GM12878 (cell line): Measurements from ENCODE around the gene RASGRF2. TPM values are rescaled to one million over a fixed set of nuclear protein-coding genes. Genes with fewer than 3 reads are reported as not detected.

Experiments used
- ATAC-seq: fragments of 200-7000 bp; cut with Tn5 transposase; 3 replicates; pipeline ENCODE4 v1.9.1; 2020; ENCODE audit warnings: mild to moderate bottlenecking, moderate library complexity
- BruUV-seq: library from RNA; stranded (reverse); fragments of 400-500 nt; replicated peaks from 2 replicates; lab custom pipeline; 2021; lab: Mats Ljungman, UMichigan
- CTCF ChIA-PET: fragments of 300-600 bp; sonication (Branson Sonifier 250); formaldehyde crosslinking; extraction: SDS; loops from one replicate; lab custom pipeline; 2021; ENCODE audit warnings: inconsistent platforms; lab: Yijun Ruan, JAX
- POLR2A ChIA-PET: fragments of 350-600 bp; formaldehyde crosslinking; extraction: SDS; loops from one replicate; lab custom pipeline; 2021; ENCODE audit warnings: inconsistent platforms; lab: Charles Lee
- RAD21 ChIA-PET: fragments of 300-600 bp; sonication (Branson Sonifier 250); formaldehyde crosslinking; loops from one replicate; lab custom pipeline; 2023; ENCODE audit warnings: antibody characterized with exemption; ENCODE audit not compliant: unreplicated experiment; lab: Charles Lee
- SMC1A ChIA-PET: fragments of 300-600 bp; sonication (Branson Sonifier 250); formaldehyde crosslinking; loops from one replicate; lab custom pipeline; 2023; ENCODE audit not compliant: unreplicated experiment, uncharacterized antibody; lab: Charles Lee
- DNase-seq: peaks from one replicate; pipeline ENCODE4 v3.0.0-alpha.2; 2011; ENCODE audit warnings: low read depth, low spot score
- FAIRE-seq: peaks from 3 replicates; lab custom pipeline; 2011; peaks lifted over from hg19 to GRCh38; lab: Jason Lieb, UNC
- H2AFZ ChIP-seq: 2 replicates; pipeline ENCODE4 v1.6.0; 2011; ENCODE audit warnings: low read depth, low read length, control low read depth; ENCODE audit not compliant: control insufficient read depth
- H3K27ac ChIP-seq: 2 replicates; pipeline ENCODE4 v1.5.1; 2011; ENCODE audit warnings: control low read depth; ENCODE audit not compliant: control insufficient read depth, insufficient read depth
- H3K27me3 ChIP-seq, 2 experiments: replicated peaks in 1 of 2; 2 replicates each; pipeline versions ENCODE4 v1.6.0 to v1.6.1; 2011; ENCODE audit warnings: low read length in 1 of 2; ENCODE audit not compliant: control insufficient read depth in 2 of 2, insufficient read depth in 2 of 2
- H3K36me3 ChIP-seq, 2 experiments: 2 replicates each; pipeline ENCODE4 v1.5.1; 2011; ENCODE audit warnings: low read length in 1 of 2; ENCODE audit not compliant: control insufficient read depth in 2 of 2, insufficient read depth in 2 of 2
- H3K4me1 ChIP-seq: 2 replicates; pipeline ENCODE4 v1.6.1; 2011; ENCODE audit warnings: mild to moderate bottlenecking, low read length, moderate library complexity, mixed read lengths; ENCODE audit not compliant: control insufficient read depth, insufficient read depth
- H3K4me2 ChIP-seq: 2 replicates; pipeline ENCODE4 v1.6.0; 2011; ENCODE audit warnings: control low read depth; ENCODE audit not compliant: control insufficient read depth, insufficient read depth
- H3K4me3 ChIP-seq: fragments of 200-600 bp; sonication (generic); 2 replicates; pipeline ENCODE4 v1.5.1; 2016
- H3K79me2 ChIP-seq: 2 replicates; pipeline ENCODE4 v1.6.0; 2011; ENCODE audit warnings: low read length; ENCODE audit not compliant: control insufficient read depth, insufficient read depth
- H3K9ac ChIP-seq: 2 replicates; pipeline ENCODE4 v1.8.0; 2011; ENCODE audit warnings: low read length, control low read depth, mixed read lengths; ENCODE audit not compliant: control insufficient read depth, insufficient read depth
- H3K9me3 ChIP-seq: replicated peaks from 3 replicates; pipeline ENCODE4 v1.5.1; 2011; ENCODE audit warnings: mild to moderate bottlenecking, low read length; ENCODE audit not compliant: control insufficient read depth, insufficient read depth
- H4K20me1 ChIP-seq: 2 replicates; pipeline ENCODE4 v1.6.0; 2011; ENCODE audit not compliant: control insufficient read depth, insufficient read depth
- ATF7 ChIP-seq: fragments of 450-650 bp; IDR thresholded peaks from 2 replicates; pipeline ENCODE4 v1.6.1; 2016; ENCODE audit warnings: low read depth, mild to moderate bottlenecking
- GATAD2B ChIP-seq: fragments of 450-650 bp; conservative IDR thresholded peaks from 2 replicates; pipeline ENCODE4 v1.6.1; 2017; ENCODE audit warnings: low read depth, mild to moderate bottlenecking, moderate library complexity
- MTA2 ChIP-seq: fragments of 450-650 bp; IDR thresholded peaks from 2 replicates; pipeline ENCODE4 v1.6.1; 2016; ENCODE audit warnings: low read depth, mild to moderate bottlenecking, moderate library complexity
- POLR2AphosphoS2 ChIP-seq: IDR thresholded peaks from 2 replicates; pipeline ENCODE4 v1.6.1; 2011; ENCODE audit warnings: low read depth, mild to moderate bottlenecking, low read length, improper control_type of control experiment, moderate library complexity
- RELA ChIP-seq: fragments of 450-650 bp; IDR thresholded peaks from 2 replicates; pipeline ENCODE4 v1.8.0; 2014; ENCODE audit warnings: borderline replicate concordance; ENCODE audit not compliant: partially characterized antibody
- SREBF2 ChIP-seq: IDR thresholded peaks from 2 replicates; pipeline ENCODE4 v1.6.1; 2012; ENCODE audit warnings: mild to moderate bottlenecking, low read length
- TBL1XR1 ChIP-seq: IDR thresholded peaks from 2 replicates; pipeline ENCODE4 v1.6.1; 2012; ENCODE audit warnings: low read depth, low read length, improper control_type of control experiment
- WRNIP1 ChIP-seq: IDR thresholded peaks from 2 replicates; pipeline ENCODE4 v1.6.1; 2011; ENCODE audit warnings: low read depth, low read length, improper control_type of control experiment, borderline replicate concordance
- ZBTB11 ChIP-seq: fragments of 450-650 bp; formaldehyde crosslinking; IDR thresholded peaks from 2 replicates; pipeline ENCODE4 v1.5.0; 2022; ENCODE audit warnings: mild to moderate bottlenecking, missing genetic modification characterization
- ZNF384 ChIP-seq: IDR thresholded peaks from 2 replicates; pipeline ENCODE4 v1.6.1; 2012; ENCODE audit warnings: low read depth, mild to moderate bottlenecking, low read length, improper control_type of control experiment, borderline replicate concordance
- WGBS: methylation state at CpG from one replicate; pipeline ENCODE4 v1.1.6; 2016; ENCODE audit warnings: low lambda C conversion rate; ENCODE audit not compliant: insufficient replicate concordance, insufficient coverage; ENCODE audit errors: missing lambda C conversion rate; 5-methylcytosine and 5-hydroxymethylcytosine counted together
- in situ Hi-C: fragments of 300-500 bp; cut with MboI; formaldehyde crosslinking; loops from 9 replicates; pipeline ENCODE4 v1.14.3; 2018; ENCODE audit warnings: mixed read lengths
- intact Hi-C: fragments of 100-400 bp; cut with micrococcal nuclease; formaldehyde crosslinking; loops from one replicate; pipeline ENCODE4 v1.14.2; 2022; ENCODE audit not compliant: unreplicated experiment
- polyA plus RNA-seq, 11 experiments: library from polyadenylated mRNA; depleted of rRNA in 4 of 11; unstranded in 6 of 11; stranded (reverse) in 5 of 11; fragments of >200 nt; fragmentation: Nextera tagmentation in 4 of 11; fragmentation: Illumina TruSeq in 1 of 11; extraction: Ambion mirVana in 4 of 11; extraction: Trizol in 1 of 11; gene quantifications; 1 replicate in 1 of 11; 2 replicates in 10 of 11; pipeline versions ENCODE4 v1.2.1 to v1.2.3, GENCODE V29; 2011 to 2016; ENCODE audit warnings: inconsistent platforms in 2 of 11, missing spikeins in 2 of 11, low read depth in 1 of 11
- total RNA-seq, 4 experiments: library from RNA; depleted of rRNA in 3 of 4; stranded (reverse); fragments of >200 nt in 3 of 4; fragmentation: Illumina TruSeq in 1 of 4; extraction: Trizol in 1 of 4; gene quantifications; 2 replicates each; pipeline versions ENCODE4 v1.2.1 to v1.2.3, GENCODE V29; 2013 to 2021
- TF ChIP-seq, protein P1 (sequence below): fragments of 450-650 bp; IDR thresholded peaks from 2 replicates; pipeline ENCODE4 v1.6.1; 2017; ENCODE audit warnings: antibody characterized with exemption, mild to moderate bottlenecking, moderate library complexity
- TF ChIP-seq, protein P2 (sequence below): IDR thresholded peaks from 2 replicates; pipeline ENCODE4 v1.6.1; 2011; ENCODE audit warnings: low read depth, low read length, improper control_type of control experiment, borderline replicate concordance
- TF ChIP-seq, protein P3 (sequence below): fragments of 150-350 bp; IDR thresholded peaks from 2 replicates; pipeline ENCODE4 v1.6.1; 2014; ENCODE audit warnings: mild to moderate bottlenecking, low read depth, low read length

RASGRF2 gene
- total and polyA plus RNA-seq, 10 of the 15 experiments (the other 5 are each of a cell fraction or from before 2014, with no cell fraction given): 0.05 to 0.24 (median 0.07) TPM

DNA sequence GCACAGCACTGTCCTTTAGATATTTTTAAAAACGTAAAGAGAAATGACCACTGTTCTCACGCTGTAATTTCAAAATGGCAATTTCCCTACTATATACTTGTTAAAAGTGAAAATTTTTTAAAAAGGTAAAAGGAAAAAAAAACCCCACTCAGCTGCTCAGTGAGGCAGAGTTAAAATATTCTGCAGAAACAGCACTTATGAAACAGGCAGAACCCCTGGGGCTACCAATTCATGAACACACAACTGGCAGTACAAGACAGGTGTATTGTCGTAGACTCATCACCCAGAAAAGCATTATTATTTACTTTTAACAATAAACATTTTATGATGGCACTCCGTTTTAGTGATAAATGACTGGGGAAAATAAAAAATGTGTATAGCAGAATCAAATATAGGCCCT lies 1.5 kb upstream of the RASGRF2 start (continued):
- no peak for TF ChIP-seq SREBF2
- TF ChIP-seq, all 136 proteins: peak for 0

GRCh38 chr5:80959138-80959537 lies 1.0 kb upstream of the RASGRF2 start:
- ATAC-seq (no peak), DNase-seq (no peak), FAIRE-seq (no peak)
- Histone ChIP-seq H4K20me1 (no peaks in the 10 kb centered on the region), H3K27ac (no peak overlapping the region), H3K9me3 (no peaks in the 10 kb centered on the region; the same call in 2 of the 3 replicates), H3K4me3 (no peak overlapping the region), H3K79me2 (no peaks in the 10 kb centered on the region), H3K9ac (no peak overlapping the region), H3K4me1 (no peaks in the 10 kb centered on the region), H2AFZ (no peak overlapping the region), H3K36me3 (no peaks in the 10 kb centered on the region), H3K4me2 (no peak overlapping the region), H3K27me3 (peaks cover 8 to 12% of the 10 kb centered on the region in 2 experiments)
- RAD21 ChIA-PET: no interaction called here
- SMC1A ChIA-PET: no interaction called here
- intact Hi-C loops: no loop called here
- 53% methylated on average over 8 of the region's 8 CpGs for WGBS
- BruUV-seq: no TSS peak
- in situ Hi-C loops: no loop called here
- CTCF ChIA-PET: no interaction called here
- POLR2A ChIA-PET: no interaction called here
- TF ChIP-seq POLR2AphosphoS2: no peak
- TF ChIP-seq, protein P1, sequence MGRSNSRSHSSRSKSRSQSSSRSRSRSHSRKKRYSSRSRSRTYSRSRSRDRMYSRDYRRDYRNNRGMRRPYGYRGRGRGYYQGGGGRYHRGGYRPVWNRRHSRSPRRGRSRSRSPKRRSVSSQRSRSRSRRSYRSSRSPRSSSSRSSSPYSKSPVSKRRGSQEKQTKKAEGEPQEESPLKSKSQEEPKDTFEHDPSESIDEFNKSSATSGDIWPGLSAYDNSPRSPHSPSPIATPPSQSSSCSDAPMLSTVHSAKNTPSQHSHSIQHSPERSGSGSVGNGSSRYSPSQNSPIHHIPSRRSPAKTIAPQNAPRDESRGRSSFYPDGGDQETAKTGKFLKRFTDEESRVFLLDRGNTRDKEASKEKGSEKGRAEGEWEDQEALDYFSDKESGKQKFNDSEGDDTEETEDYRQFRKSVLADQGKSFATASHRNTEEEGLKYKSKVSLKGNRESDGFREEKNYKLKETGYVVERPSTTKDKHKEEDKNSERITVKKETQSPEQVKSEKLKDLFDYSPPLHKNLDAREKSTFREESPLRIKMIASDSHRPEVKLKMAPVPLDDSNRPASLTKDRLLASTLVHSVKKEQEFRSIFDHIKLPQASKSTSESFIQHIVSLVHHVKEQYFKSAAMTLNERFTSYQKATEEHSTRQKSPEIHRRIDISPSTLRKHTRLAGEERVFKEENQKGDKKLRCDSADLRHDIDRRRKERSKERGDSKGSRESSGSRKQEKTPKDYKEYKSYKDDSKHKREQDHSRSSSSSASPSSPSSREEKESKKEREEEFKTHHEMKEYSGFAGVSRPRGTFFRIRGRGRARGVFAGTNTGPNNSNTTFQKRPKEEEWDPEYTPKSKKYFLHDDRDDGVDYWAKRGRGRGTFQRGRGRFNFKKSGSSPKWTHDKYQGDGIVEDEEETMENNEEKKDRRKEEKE: no peak
- no peak for TF ChIP-seq ZNF384
- TF ChIP-seq ATF7: no peak
- no peak for TF ChIP-seq TBL1XR1
- TF ChIP-seq WRNIP1: no peak
- TF ChIP-seq, protein P2, sequence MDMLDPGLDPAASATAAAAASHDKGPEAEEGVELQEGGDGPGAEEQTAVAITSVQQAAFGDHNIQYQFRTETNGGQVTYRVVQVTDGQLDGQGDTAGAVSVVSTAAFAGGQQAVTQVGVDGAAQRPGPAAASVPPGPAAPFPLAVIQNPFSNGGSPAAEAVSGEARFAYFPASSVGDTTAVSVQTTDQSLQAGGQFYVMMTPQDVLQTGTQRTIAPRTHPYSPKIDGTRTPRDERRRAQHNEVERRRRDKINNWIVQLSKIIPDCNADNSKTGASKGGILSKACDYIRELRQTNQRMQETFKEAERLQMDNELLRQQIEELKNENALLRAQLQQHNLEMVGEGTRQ: no peak
- TF ChIP-seq, protein P3, sequence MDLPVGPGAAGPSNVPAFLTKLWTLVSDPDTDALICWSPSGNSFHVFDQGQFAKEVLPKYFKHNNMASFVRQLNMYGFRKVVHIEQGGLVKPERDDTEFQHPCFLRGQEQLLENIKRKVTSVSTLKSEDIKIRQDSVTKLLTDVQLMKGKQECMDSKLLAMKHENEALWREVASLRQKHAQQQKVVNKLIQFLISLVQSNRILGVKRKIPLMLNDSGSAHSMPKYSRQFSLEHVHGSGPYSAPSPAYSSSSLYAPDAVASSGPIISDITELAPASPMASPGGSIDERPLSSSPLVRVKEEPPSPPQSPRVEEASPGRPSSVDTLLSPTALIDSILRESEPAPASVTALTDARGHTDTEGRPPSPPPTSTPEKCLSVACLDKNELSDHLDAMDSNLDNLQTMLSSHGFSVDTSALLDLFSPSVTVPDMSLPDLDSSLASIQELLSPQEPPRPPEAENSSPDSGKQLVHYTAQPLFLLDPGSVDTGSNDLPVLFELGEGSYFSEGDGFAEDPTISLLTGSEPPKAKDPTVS: no peak
- no peak for TF ChIP-seq RELA
- TF ChIP-seq MTA2: no peak
- no peak for TF ChIP-seq GATAD2B
- TF ChIP-seq ZBTB11 (CRISPR knock-in tag): no peak
